MV-4-11 (cell line): ENCODE data around the gene RPL36A.

Source experiments
- DNase-seq: peaks from one replicate; lab custom pipeline; 2025; lab: John Stamatoyannopoulos, UW

The RPL36A gene

DNA sequence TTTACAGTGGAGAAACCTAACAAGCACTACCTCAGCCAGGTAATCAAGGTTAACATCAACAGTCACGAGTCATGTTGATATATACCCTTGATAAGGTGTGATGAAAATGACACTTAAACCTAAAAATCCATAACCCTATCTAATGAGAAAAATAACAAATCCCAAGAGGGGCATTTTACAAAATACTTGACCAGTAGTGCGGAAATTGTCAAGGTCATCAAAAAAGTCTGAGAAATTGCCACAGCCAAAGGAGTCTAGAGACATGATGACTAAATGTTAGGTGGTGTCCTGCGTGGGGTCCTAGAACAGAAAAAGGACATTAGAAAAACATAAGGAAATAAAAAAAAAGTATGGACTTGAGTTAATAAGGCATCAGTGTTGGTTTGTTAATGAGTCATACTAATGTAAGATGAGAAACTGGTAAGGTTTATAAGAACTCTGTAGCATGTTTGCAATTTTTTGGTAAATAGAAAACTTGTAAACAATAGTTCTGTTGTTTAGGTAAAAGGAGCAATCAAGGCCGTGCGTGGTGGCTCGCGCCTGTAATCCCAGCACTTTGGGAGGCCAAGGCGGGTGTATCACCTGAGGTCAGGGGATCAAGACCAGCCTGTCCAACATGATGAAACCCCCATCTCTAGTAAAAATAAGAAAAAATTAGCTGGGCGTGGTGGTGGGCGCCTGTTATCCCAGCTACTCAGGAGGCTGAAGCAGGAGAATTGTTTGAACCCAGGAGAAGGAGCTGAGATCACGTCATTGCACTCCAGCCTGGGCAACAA lies 2.9 kb downstream of the RPL36A start:
- DNase-seq = no peak

DNA sequence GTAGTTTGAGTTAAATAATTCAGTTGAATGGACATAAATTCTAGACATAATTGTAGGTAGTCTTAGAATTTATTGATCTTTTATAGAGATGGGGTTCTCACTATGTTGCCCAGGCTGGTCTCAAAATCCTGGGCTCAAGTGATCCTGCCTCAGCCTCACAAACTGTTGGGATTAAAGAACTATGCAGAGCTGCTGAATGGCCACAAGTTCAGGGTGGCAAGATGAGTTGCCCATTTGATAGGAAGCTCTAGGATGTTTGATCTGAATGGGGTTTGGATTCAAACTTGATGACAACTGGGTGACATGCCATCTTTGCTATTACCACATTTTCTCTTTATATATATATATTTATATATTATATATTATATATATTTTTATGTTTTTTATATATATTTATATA lies 3.6 kb downstream of the RPL36A start:
- DNase-seq = no peak

DNA sequence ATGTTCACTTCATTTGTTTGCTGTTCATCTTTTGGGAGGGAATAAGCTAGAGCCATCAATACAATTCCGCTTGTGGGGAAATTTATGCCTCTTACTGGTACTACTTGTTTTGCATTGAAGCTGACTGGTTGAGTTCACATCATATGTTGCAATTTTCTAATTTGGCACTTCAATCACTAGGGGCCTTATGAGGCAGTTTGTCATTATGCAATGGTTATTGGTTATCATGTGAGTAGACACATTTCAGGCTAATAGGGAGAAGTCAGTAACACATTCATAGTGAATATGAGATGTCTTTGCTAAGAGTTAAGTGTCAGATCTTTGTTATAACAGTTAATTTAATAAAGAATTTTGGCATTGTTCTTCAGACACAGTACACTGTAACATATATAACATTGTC lies 5.0 kb downstream of the RPL36A start:
- peak; percentile 77 for DNase-seq

DNA sequence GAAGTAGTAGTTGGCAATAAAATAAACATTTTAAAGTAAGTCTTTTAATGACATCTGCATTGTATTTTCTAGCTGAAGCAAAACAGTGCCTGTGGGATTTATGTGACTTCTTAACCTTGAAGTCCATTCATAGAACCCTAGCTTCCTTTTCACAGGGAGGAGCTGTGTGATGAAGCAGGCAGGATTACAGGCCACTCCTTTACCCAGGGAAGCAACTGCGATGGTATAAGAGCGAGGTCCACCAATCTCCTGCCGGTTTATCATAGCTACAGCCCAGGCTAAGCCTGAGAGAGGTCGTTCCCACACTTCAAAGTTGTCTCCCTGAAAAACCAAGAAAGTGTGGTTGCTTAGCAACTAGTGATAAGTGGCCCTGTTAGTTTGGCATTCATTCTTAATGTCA lies 7.0 kb downstream of the RPL36A start:
- DNase-seq = no peak

DNA sequence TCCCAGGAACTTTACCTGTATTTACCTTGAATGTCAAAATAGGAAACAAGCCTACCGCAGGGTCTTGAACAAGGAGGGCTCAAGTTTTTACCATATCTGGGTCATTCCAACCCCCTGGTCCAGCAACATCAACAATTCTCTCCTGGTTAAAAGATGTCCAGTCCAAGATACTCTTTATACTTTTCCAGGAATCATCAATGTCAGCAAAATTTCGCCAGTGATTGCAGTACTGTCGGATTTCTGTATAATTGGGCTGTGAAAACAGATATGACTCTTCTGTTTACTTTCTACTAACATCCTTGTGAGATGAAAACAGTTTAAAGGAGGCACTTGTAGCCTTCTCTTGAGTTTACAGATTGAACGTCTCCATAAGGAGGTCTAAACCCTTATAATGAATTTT lies 7.9 kb downstream of the RPL36A start:
- no peak for DNase-seq

DNA sequence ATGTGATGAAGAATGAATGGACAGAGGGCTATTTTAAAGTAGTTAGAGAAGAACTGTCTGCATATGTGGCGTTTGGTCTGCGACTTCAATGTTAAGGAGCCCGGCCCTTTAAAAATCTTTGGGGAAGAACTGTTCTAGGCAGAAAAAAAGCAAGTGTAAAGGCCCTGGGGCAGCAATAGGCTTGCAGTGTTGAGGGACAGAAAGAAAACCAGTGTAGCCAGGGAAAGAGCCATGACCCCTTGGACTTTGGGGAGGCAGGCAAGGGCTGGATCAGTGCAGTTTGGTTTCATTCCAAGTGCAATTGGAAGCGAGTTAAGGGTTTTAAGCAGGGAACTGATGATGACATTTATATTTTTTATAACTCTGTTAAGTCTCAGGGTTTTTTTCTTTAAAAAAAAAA lies 9.0 kb downstream of the RPL36A start:
- no peak for DNase-seq

DNA sequence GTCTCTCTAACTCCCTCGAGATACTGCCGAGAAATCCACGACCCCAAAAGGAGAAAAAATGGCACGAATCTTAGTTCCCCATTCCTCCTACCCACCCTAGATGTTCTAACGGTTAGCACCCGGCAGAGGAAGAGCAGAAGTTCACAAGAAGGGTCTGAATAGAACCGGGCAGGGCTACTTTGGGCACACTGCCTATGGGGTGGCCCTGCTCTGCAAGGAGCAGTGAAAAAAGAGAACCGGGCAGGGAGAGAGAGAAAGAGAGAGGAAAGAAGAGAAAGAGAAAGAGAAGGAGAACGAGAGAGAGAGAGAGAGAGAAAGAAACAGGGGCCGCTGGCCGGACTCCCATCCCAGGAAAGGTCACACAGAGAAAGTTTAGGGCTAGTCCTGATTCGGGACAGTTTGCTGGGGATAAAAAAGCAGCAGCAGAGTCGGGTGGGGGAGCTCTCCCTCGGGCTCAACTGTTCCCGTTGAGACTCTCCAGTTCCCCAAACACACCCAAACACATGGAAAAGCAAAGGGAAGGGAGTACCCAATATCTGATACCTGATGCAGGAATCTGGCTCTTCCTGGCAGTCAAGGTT lies 16.4 kb downstream of the RPL36A start:
- peak; percentile 44 for DNase-seq

DNA sequence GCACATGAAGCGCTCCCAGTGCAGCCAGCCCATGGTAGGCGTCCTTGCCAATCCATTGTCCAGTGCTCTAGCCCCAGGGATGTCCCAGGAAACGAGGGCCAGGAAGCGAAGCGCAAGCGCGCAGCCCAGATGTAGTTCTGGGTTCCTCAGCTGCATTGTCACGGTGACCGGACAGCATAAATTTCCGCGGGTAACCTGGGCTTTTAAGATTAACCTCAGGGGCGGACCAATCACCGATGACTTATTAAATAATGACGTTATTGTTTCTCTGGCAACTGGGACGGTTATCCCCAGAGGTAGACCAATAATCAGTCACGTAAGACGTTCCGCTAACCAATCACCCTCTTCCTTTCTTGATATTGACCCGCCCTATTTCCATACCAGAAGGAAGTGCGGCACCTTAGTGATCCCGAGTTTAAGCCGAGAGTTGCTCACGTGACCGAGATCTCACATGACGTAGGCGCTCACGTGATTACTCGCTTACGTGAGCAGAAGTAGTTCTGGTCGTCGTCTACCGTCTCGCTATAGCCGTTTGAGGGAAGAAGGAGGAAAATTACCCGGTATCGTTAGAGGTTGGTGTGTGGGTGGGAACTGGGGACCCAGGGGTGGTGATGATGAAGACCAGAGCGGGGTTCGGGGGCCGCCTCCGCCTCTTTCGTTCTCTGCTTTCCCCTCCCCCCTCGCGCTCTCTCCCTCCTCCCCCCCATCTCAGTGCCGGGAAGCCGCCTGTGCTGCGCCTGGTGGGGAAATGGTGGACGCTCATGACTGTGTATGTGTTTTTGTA lies 17.1 kb downstream of the RPL36A start, which contains the start of the genes GLA and HNRNPH2:
Gene GLA (minus strand): TSS at position 178 of the 784 bp plus-strand sequence. CDS start 22 bp downstream, at position 156.
Gene HNRNPH2 (plus strand): TSS at position 475 of the 784 bp plus-strand sequence. CDS start 3,767 bp downstream, outside the sequence.
- DNase-seq = peak; percentile 99

DNA sequence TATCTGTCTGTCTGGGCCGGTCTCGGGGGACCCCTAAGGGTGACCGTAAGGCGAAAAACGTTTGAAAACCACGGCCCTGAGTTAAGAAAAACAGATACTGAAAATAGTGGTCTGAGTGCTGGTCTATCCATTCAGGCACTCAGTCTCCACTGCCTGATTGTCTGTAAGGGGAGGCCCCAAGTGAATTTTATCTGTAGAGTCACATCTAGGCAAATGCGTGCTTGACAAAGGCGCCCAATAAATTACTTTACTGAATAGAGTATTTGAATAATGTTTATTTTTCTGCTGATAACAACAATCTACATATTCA lies 17.7 kb downstream of the RPL36A start:
- no peak for DNase-seq

DNA sequence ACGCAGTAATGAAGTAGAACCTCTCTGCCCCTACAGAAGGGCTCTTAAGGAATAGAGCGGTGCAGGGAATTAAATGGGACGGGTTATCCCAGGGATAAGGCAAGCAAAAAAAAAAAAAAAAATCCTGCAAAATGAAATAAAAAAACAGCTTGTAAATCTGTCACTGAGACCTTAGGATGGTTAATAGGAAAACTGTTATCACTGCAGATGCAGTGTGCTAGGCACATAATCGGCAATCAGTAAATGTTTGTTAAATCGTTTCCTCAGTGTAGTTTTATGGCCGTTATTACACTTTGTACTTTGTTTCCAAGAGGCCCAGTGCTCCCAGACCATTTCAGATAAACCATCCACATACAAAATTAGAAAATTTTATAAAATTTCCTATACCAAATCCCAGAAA lies 18.2 kb downstream of the RPL36A start:
- DNase-seq = no peak

DNA sequence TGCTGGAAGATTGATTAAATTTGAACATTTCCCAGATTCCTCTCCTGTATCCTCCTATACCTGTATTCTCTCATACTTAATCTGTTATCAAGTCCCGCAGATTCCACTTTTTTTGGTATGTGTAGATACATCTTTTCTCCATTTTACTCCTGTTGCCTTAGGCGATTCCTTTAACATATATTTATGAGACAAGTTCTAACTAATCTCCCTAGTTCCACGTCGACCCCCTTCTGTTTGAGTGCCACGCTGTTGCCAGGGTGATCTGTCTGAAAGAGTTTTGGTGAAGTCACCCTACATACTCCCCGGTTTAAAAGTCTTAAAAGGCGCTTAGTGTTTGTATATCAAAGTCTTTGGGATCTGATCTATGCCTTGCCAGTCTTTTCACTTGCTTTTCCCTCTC lies 19.6 kb downstream of the RPL36A start:
- DNase-seq = no peak

DNA sequence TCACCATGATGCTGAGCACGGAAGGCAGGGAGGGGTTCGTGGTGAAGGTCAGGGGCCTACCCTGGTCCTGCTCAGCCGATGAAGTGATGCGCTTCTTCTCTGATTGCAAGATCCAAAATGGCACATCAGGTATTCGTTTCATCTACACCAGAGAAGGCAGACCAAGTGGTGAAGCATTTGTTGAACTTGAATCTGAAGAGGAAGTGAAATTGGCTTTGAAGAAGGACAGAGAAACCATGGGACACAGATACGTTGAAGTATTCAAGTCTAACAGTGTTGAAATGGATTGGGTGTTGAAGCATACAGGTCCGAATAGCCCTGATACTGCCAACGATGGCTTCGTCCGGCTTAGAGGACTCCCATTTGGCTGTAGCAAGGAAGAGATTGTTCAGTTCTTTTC lies 21.2 kb downstream of the RPL36A start:
- peak; percentile 75 for DNase-seq

DNA sequence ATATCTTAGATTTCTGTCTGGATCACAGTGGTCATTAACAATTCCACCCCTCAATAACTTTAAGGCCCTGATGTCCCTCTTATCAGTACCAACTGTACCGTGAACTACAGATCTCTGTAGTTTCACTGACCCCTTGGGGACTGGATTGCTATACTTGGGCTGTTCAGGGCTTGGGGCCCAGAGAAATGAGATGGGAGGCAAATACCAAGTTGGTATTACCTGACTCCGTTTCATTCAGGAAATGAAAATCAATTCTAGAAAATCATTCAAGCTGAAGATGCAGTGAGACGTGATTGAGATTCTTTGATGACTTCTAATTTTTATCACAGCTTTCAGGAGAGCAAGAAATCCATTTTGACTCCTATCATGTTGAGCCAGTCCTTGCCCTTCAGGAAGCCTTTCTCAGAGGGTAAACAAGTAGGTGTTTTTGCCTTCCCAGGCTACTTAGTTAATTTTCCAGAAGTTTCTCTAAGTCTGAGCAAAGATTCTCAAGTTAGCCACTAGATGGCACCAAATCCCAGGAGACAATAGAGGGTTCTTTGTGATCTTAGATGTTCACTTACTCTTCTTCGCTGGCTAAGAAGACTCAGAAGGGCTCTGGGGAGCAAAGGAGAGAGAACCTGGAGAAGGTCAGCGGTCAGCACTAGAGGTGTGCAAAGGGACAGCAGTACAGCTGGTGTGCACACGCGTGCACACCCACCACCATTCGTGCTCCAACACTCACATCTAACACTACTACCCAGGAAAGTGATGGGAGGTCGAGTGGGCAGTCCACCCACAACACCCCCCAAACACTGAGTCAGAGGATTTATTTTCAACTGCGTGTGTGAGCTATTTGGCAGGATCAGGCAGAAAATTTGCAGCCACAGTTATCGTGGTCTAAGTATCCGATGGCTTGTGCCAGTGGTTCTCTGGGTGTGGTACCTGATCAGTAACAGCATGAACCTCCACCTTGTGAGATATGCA lies 24.7 kb downstream of the RPL36A start:
- DNase-seq = peak; percentile 54

DNA sequence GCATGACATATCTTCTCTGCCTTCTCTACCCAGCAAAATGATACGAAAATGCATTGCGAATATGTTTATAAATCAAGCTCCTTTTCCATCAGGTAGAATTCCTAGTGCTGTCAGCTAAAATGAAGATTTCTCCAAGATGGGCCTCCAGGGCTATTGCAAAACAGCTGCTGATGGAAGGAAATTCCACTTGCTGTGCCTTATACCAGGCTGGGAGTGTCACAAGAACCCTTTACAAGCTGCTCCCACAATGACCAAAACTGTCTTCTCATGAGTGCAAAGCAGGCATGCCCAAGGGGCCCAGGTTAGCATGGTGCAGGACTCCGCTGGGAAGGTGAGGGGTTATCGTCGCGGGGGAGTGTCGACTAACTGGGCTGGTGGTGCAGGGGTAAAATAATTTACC lies 25.9 kb downstream of the RPL36A start:
- no peak for DNase-seq

DNA sequence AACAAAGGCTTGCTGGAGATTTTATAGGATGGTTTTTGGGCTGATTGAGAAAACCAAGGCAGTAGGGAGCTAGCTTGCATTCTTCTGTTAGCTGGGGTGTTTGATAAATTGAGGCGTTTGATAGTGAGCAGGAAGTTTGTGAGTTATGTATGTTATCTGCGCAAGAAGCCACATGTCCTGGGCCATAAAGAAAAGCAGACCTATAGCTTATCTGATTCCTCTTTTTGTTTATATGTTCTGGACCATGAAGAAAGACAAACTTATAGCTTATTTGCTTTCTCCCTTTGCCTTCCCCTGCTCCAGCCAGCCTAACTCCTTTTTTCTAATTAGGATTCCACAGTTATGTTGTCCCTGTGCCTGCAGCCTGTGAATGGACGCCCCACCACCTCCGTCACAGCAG lies 26.4 kb downstream of the RPL36A start:
- DNase-seq = no peak

DNA sequence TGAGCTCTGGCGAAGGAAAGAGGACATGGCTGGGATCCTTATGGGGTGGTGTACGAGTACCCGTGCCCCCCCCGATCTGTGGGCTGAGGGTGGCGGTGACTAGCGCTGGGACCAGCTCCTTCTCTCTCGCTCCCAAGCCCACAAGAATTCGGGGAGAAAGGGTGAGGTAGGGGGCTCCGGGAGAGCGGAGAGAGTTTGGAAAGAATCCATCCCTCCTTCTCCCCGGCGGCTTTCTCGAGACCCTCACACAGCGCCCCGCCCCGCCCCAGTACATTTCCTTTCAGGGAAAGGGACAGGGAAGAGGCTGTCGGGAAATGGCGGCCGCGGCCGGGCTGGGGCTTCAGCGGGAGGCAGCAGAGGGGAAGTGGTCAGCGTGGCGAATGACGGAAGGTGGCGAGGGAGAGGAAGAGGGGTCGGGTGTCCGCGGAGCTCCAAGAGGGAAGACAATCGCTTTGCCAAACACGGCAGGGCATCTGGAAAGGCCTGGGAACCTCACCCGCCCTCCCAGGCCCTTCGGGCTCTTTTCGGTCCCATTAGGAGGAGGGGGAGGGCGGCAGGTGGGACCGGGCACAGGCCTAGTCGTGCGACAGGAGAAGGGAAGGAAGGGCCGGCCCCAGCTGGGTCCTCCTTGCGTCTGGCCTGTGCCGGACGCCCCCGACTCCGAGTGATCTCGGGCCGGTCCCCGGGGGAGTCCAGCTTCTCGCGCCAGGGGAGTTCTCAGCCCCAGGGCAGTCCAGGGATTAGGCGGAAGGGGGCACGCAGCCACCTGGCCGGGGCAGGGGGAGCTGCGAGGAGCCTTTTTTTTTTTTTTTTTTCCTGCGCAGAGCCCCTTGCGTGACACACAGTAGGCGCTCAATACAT lies 27.4 kb downstream of the RPL36A start:
- DNase-seq = peak; percentile 21

DNA sequence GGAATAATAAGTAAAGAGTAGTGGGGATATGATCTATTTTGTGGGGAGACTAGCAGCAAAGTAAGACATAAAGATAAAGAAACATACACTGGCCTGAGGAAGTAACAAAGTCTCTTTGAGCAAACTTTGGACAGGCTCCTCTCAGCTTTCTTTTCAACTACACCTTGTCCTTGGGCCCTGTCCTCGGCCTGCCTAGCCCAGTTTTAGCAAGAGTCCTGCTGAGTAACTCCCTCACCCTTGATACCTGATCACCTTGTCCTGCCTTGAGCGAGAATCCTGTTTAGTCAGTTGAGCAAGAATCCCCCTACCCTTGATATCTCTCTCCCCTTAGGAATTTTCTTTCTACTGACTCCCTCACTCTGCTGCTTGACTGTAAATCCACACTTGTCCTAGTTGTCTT lies 28.7 kb downstream of the RPL36A start:
- no peak for DNase-seq

DNA sequence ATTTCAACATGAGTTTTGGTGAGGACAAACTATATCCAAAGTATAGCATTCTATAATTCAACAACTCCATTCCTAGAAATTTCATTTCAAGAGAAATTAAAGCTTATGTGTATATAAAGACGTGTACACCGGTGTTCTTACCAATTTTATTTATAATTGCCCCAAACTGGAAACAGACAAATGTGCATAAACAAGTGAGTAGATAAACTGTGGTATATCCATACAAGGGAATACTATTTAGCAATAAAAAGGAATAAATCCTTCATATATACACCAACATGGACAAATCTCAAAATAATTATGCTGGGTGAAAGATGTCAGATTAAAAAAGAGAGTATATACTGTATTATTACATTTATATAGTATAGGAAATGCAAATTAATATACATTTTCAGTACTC lies 37.1 kb downstream of the RPL36A start:
- no peak for DNase-seq

DNA sequence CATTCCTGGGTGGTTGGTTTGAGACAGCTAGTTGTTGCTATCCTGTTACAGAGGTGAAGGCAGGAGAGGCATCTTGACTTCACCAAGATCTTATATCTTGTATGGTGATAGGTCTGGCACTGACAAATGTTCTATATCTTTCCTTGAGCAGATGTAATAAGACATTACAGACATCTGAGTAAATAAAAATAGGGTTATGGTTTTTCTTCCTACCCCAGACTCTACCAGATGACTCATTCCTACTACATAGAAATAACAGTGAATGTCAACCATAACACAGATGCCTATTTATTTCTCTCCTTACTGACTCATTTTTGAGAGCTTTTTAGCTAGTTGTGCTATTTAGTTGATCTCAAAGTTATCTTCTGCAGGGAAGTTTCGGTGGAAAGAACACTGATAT lies 39.1 kb downstream of the RPL36A start:
- DNase-seq = no peak

DNA sequence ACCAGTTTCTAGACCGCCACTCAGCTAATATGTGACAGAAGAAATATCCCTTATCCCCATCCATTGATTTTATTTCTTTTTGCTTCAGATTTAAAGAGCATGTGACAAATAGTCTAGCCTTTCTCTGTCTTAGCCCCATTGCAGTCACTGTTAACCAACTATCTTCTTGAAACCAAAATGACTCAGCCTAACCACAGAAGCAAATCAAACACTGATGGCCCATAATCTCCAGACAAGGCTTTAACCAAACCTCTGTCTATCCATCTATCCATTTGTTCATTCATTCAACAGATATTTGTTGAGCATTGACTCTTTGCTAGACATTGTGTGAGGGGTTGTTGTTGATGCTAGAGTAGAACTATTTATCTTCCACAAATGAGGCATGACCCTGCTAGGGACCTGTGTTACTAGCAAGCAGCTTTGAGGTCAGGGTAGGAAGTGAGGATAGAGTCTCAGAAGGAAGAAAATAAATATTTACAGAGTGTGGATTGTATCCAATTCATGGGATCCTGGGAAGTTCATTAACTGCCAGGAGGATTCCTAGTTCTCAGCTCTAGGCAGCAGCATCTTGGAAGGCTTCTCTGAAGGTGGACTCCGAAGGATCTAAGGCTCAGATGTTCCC lies 39.8 kb downstream of the RPL36A start:
- peak; percentile 31 for DNase-seq
